ENCODE data around the gene APOO. TPM values are rescaled to one million over a fixed set of nuclear protein-coding genes. Genes with fewer than 3 reads are reported as not detected.

APOO gene
- total and polyA plus RNA-seq, 4 donors: 5.4 to 18.0 (median 8.8) TPM

DNA sequence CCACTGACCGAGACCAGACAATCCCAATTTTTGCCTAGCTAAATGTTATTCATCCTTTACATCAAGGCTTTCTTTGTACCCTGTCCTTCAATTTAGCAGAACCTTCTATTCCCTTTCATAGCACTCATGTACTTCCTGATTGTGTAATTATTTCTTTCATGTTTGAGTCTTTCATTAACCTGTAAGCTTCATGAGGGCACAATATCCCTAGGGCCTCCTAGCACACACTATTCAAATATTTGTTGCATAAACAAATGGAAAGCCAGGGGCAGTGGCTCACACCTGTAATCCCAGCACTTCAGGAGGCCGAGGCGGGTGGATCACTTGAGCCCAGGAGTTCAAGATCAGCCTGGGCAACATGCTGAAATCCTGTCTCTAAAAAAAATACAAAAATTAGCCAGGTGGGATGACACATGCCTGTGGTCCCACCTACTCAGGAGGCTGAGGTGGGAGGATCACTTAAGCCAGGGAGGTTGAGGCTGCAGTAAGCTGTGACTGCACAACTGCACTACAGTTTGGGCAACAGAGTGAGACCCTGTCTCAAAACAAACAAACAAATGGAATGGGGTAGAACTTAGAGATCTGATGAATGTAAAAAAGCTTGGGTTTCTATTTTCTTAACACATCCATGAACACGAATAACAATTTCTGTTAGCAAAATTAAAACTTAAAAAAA lies 65.8 kb downstream of the APOO start:
- no peak for DNase-seq (ENCODE audit: low spot score)
- Histone ChIP-seq H3K27me3 (ENCODE audit: control insufficient read depth in 4 of 4, insufficient read depth in 4 of 4, low read length in 3 of 4) (no peaks in the 10 kb centered on the region), H3K4me3 (ENCODE audit: low read depth in 1 of 3, low read length in 3 of 3) (no peak overlapping the region), H3K27ac (ENCODE audit: low read depth in 1 of 2, low read length in 2 of 2) (no peak overlapping the region), H3K36me3 (ENCODE audit: control insufficient read depth in 4 of 4, insufficient read depth in 3 of 4, low read depth in 1 of 4, low read length in 3 of 4) (no peaks in the 10 kb centered on the region), H3K4me1 (ENCODE audit: control insufficient read depth in 4 of 4, insufficient read depth in 4 of 4, low read length in 3 of 4) (peaks cover 2 to 11% (median 6%) of the 10 kb centered on the region in 4 donors), H3K9ac (ENCODE audit: low read depth in 1 of 2, low read length in 2 of 2) (no peak overlapping the region), H3K9me3 (ENCODE audit: control insufficient read depth in 4 of 4, low read length in 3 of 4) (no peaks in the 10 kb centered on the region)
- 87% methylated on average over 4 of the region's 4 CpGs for WGBS
- TF ChIP-seq, protein P1, sequence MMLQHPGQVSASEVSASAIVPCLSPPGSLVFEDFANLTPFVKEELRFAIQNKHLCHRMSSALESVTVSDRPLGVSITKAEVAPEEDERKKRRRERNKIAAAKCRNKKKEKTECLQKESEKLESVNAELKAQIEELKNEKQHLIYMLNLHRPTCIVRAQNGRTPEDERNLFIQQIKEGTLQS (IDR thresholded peaks at IDR 0.05): no peak
- TF ChIP-seq SP1 (IDR thresholded peaks at IDR 0.05) (no peak), FOXA1 (IDR thresholded peaks at IDR 0.05) (no peak), CTCF (IDR thresholded peaks at IDR 0.05; ENCODE audit: low read depth, low read length, missing input control) (no peak), TAF1 (conservative IDR thresholded peaks at IDR 0.05) (no peak), HNF4G (IDR thresholded peaks at IDR 0.05) (no peak), FOXA2 (IDR thresholded peaks at IDR 0.05) (no peak), YY1 (IDR thresholded peaks at IDR 0.05) (no peak), JUND (IDR thresholded peaks at IDR 0.05) (no peak), ZBTB33 (IDR thresholded peaks at IDR 0.05) (no peak), EGR1 (IDR thresholded peaks at IDR 0.05; ENCODE audit: low read depth in 2 of 2) (no peak), GABPA (IDR thresholded peaks at IDR 0.05 in 1 of 2, conservative IDR thresholded peaks at IDR 0.05 in 1 of 2) (no peak), RAD21 (IDR thresholded peaks at IDR 0.05) (no peak), REST (IDR thresholded peaks at IDR 0.05) (no peak), RXRA (IDR thresholded peaks at IDR 0.05) (no peak), HNF4A (conservative IDR thresholded peaks at IDR 0.05) (no peak), NR2F2 (IDR thresholded peaks at IDR 0.05) (no peak)
- TF ChIP-seq, protein P2, sequence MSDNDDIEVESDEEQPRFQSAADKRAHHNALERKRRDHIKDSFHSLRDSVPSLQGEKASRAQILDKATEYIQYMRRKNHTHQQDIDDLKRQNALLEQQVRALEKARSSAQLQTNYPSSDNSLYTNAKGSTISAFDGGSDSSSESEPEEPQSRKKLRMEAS (IDR thresholded peaks at IDR 0.05): no peak
